Sigmoid colon (tissue), 7 donors: Measurements from ENCODE around the gene EFCAB12. TPM values are rescaled to one million over a fixed set of nuclear protein-coding genes. Genes with fewer than 3 reads are reported as not detected.

Source experiments
- DNase-seq: peaks from one replicate; pipeline ENCODE4 v3.0.0-alpha.2; 2019
- H3K27ac ChIP-seq, 4 donors: fragments of 200-600 bp; sonication (generic); one replicate each; pipeline ENCODE4 v1.5.1; 2016 to 2019; ENCODE audit warnings: mild to moderate bottlenecking in 1 of 4
- H3K27me3 ChIP-seq, 3 donors: fragments of 200-600 bp; sonication (generic); one replicate each; pipeline ENCODE4 v1.5.1; 2019; ENCODE audit warnings: mild to moderate bottlenecking in 1 of 3
- H3K36me3 ChIP-seq, 4 donors: fragments of 200-600 bp; sonication (generic); one replicate each; pipeline ENCODE4 v1.5.1; 2016 to 2019
- H3K4me1 ChIP-seq, 4 donors: fragments of 200-600 bp; sonication (generic); one replicate each; pipeline ENCODE4 v1.5.1; 2017 to 2019
- H3K4me3 ChIP-seq, 4 donors: fragments of 200-600 bp; sonication (generic); one replicate each; pipeline ENCODE4 v1.5.1; 2017 to 2019; ENCODE audit warnings: mild to moderate bottlenecking in 2 of 4, moderate library complexity in 1 of 4
- H3K9me3 ChIP-seq, 4 donors: fragments of 200-600 bp in 3 of 4; sonication (generic) in 3 of 4; one replicate each; pipeline versions ENCODE4 v1.5.1 to v1.6.1; 2013 to 2019
- CTCF ChIP-seq, 4 experiments: fragments of 450-650 bp in 3 of 4; fragments of 200-600 bp in 1 of 4; IDR thresholded peaks; one replicate each; pipeline ENCODE4 v1.5.1; 2016 to 2019; ENCODE audit warnings: antibody characterized with exemption in 4 of 4, mild to moderate bottlenecking in 3 of 4, moderate library complexity in 2 of 4
- EP300 ChIP-seq, 4 donors: sonication (generic); formaldehyde crosslinking; IDR thresholded peaks; one replicate each; pipeline ENCODE4 v1.6.1; 2017; ENCODE audit warnings: antibody characterized with exemption in 4 of 4
- POLR2A ChIP-seq, 2 donors: fragments of 450-650 bp; IDR thresholded peaks; one replicate each; pipeline ENCODE4 v1.6.1; 2016; ENCODE audit warnings: antibody characterized with exemption in 2 of 2, mild to moderate bottlenecking in 2 of 2, moderate library complexity in 2 of 2
- POLR2AphosphoS5 ChIP-seq, 4 donors: sonication (generic); formaldehyde crosslinking; IDR thresholded peaks; one replicate each; pipeline ENCODE4 v1.6.1; 2017; ENCODE audit warnings: antibody characterized with exemption in 4 of 4
- WGBS, 2 donors: extraction: QIAGEN DNeasy Blood & Tissue Kit; methylation state at CpG; one replicate each; pipeline ENCODE4 v1.1.7; 2013; 5-methylcytosine and 5-hydroxymethylcytosine counted together
- intact Hi-C: fragments of 100-400 bp; cut with DNase I; formaldehyde crosslinking; loops from one replicate; pipeline ENCODE4 v1.15.1; 2023
- polyA plus RNA-seq, 3 donors: library from polyadenylated mRNA; stranded (reverse); fragments of 200-250 nt; gene quantifications; one replicate each; pipeline ENCODE4 v1.2.3, GENCODE V29; 2013
- total RNA-seq, 4 donors: library from RNA; depleted of rRNA; stranded (reverse); fragments of >200 nt; gene quantifications; one replicate each; pipeline ENCODE4 v1.1.0, GENCODE V29; 2016
- donor health status: healthy with polysubstance abuse.
- donor health status: Bipolar disorder and iron deficiency.
- donor health status: healthy.

Gene EFCAB12
- total and polyA plus RNA-seq, 7 donors = 0.36 to 0.46 (median 0.38) TPM; not detected in 4

DNA sequence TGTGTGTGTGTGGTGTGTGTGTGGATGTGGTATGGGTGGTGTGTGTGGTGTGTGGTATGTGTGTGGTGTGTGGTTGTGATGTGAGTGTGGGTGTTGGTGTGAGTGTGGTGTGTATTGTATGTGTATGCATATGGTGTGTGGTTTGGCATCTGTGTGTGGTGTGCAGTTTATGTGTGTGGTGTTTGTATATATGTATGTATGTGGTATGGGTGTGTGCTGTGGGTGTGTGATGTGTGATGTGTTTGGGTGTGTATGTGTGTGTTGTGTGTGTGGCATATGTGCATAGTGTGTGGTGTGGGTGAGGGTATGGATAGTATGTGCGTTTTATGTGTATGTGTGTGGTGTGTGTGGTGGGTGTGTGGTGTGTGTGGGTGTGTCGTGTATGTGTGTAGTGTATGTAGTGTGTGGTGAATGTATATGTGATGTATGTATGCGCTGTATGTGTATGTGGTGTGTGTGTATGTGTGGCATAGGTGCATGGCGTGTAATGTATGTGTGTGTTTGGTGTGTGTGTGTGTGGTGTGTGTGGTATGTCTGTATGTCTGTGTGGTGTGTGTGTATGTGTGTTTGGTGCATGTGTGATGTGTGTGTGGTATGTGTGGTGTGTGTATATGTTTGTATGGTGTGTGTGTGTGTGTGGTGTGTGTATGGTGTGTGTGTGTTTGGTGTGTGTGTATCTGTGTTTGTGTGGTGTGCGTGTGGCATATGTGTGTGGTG, 58.0 kb downstream of the EFCAB12 start:
- Histone ChIP-seq H3K9me3 (no peaks in the 10 kb centered on the region), H3K27ac (no peak overlapping the region), H3K4me1 (no peaks in the 10 kb centered on the region), H3K4me3 (no peak overlapping the region), H3K27me3 (no peaks in the 10 kb centered on the region), H3K36me3 (no peaks in the 10 kb centered on the region)
- DNase-seq = no peak
- TF ChIP-seq EP300 (IDR thresholded peaks at IDR 0.05) = no peak
- no peak for TF ChIP-seq POLR2AphosphoS5 (IDR thresholded peaks at IDR 0.05)
- TF ChIP-seq POLR2A (IDR thresholded peaks at IDR 0.05) = no peak
- TF ChIP-seq CTCF (IDR thresholded peaks at IDR 0.05) = no peak
- WGBS, 2 donors = 92% methylated on average over 5 of the region's 5 CpGs
- intact Hi-C loops = no loop called here

DNA sequence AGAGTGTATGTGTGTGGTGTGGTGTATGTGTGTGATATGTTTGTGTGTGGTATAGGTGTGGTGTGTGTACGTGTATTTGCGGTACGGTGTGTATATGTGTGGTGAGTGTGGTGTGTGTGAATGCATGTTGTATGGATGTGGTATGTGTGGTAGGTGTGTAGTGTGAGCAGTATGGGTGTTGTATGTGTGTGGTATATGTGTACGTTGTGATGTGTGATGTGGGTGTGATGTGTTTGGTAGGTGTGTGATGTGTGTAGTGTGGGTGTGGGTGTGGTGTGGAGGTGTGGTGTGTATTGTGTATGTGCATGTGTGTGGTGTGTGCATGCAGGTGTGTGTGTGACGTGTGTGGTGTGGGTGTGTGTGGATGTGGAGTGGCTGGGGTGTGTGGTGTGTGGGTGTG, 58.7 kb downstream of the EFCAB12 start:
- H3K27ac ChIP-seq = no peak overlapping the region
- no peak for DNase-seq
- no peaks in the 10 kb centered on the region for H3K4me1 ChIP-seq
- H3K9me3 ChIP-seq = no peaks in the 10 kb centered on the region
- no peaks in the 10 kb centered on the region for H3K36me3 ChIP-seq
- no peak for TF ChIP-seq CTCF (IDR thresholded peaks at IDR 0.05)
- TF ChIP-seq POLR2AphosphoS5 (IDR thresholded peaks at IDR 0.05) = no peak
- TF ChIP-seq EP300 (IDR thresholded peaks at IDR 0.05) = no peak
- no peak for TF ChIP-seq POLR2A (IDR thresholded peaks at IDR 0.05)
- intact Hi-C loops = no loop called here
- no peak overlapping the region for H3K4me3 ChIP-seq
- no peaks in the 10 kb centered on the region for H3K27me3 ChIP-seq
- WGBS, 2 donors = 93 to 96% methylated on average over 5 of the region's 5 CpGs

DNA sequence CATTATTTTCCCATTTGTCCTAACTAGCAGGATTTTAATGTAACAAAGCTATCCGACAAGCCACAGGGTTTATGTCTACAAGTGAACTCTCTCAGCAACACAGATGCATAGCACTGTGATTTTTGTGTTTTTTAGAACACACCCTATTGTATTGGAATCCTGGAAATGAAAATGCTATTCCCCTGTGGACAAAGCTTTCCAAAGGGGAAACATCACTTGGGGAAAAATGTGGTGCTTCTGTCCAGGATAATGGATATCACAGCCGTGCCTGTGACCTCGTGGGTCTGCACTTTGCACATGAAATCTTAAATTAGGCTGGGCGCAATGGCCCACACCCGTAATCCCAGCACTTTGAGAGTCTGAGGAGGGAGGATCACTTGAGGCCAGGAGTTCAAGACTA, 60.6 kb downstream of the EFCAB12 start:
- DNase-seq = no peak
- H3K4me1 ChIP-seq = no peaks in the 10 kb centered on the region
- 74 to 82% methylated on average over 5 of the region's 5 CpGs for WGBS, 2 donors
- intact Hi-C loops = no loop called here
- H3K36me3 ChIP-seq = no peaks in the 10 kb centered on the region
- TF ChIP-seq CTCF (IDR thresholded peaks at IDR 0.05) (no peak), POLR2AphosphoS5 (IDR thresholded peaks at IDR 0.05) (no peak), EP300 (IDR thresholded peaks at IDR 0.05) (no peak), POLR2A (IDR thresholded peaks at IDR 0.05) (no peak)
- no peaks in the 10 kb centered on the region for H3K9me3 ChIP-seq
- no peak overlapping the region for H3K27ac ChIP-seq
- no peak overlapping the region for H3K4me3 ChIP-seq
- H3K27me3 ChIP-seq = peaks cover 0 to 3% (median 0%) of the 10 kb centered on the region in 3 donors

- intact Hi-C loops = no loop called here
- Histone ChIP-seq H3K4me3 (no peak overlapping the region), H3K9me3 (no peaks in the 10 kb centered on the region), H3K36me3 (no peaks in the 10 kb centered on the region), H3K27ac (no peak overlapping the region), H3K27me3 (peaks cover 0 to 3% (median 0%) of the 10 kb centered on the region in 3 donors), H3K4me1 (no peaks in the 10 kb centered on the region)
- WGBS, 2 donors = 88 to 89% methylated on average over 16 of the region's 16 CpGs
- TF ChIP-seq POLR2A (IDR thresholded peaks at IDR 0.05) = no peak
- no peak for TF ChIP-seq POLR2AphosphoS5 (IDR thresholded peaks at IDR 0.05)
- TF ChIP-seq EP300 (IDR thresholded peaks at IDR 0.05) = no peak
- no peak for TF ChIP-seq CTCF (IDR thresholded peaks at IDR 0.05)
- DNase-seq = no peak
These were observed 62.1 kb downstream of the EFCAB12 start for GRCh38 chr3:129366312-129366831.
